ENCODE results near the gene CDC42SE1. TPM values are rescaled to one million over a fixed set of nuclear protein-coding genes. Genes with fewer than 3 reads are reported as not detected.

The CDC42SE1 gene
- total and polyA plus RNA-seq, 9 of the 15 experiments (the other 6 are each of a cell fraction or from before 2014, with no cell fraction given), result 78.1 to 189 (median 114) TPM

DNA sequence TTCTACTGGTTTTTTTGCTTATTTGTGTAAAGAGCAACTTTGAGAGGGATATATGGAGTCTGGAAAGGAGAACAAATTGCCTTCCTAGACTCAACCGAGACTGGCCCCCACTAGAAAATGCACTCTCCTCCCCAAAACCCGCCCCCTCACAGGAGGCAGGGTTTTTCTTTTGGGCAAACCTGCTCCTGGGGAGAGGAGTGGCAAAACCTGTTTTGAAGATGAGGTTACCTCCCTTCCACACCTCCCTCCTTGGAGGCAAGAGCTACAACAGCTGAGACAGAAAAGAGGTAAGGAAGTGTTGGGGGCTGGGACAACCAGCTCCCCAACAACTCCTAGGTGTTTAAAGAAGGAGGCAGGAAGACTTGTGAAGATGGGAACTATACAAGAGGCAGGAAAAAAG lies 23.1 kb downstream of the CDC42SE1 start, which contains the start of gene BNIPL:
BNIPL (plus strand) TSS at position 231 of the 400 bp plus-strand sequence; CDS start at position 371, 140 bp downstream.
- DNase-seq (ENCODE audit: extremely low read depth in 1 of 4, low spot score in 3 of 4) (no peak), ATAC-seq (peak; percentile 16; the same call in 2 of the 3 replicates), FAIRE-seq (no peak)
- Histone ChIP-seq H4K20me1 (replicated peaks; ENCODE audit: control insufficient read depth, insufficient read depth, low read length) (no peaks in the 10 kb centered on the region), H3K36me3 (ENCODE audit: control insufficient read depth, insufficient read depth, low read length) (peaks cover 23% of the 10 kb centered on the region), H3K4me1 (replicated peaks in 1 of 2; ENCODE audit: control insufficient read depth in 2 of 2, insufficient read depth in 2 of 2, low read length in 2 of 2) (peaks cover 4 to 9% of the 10 kb centered on the region in 2 experiments; a peak in 2 of 5 replicates), H3K79me2 (ENCODE audit: control insufficient read depth, insufficient read depth, low read length) (no peaks in the 10 kb centered on the region), H2AFZ (ENCODE audit: low read depth, low read length) (no peak within 1 kb of the TSS), H3K4me3 (no peak within 1 kb of the TSS), H3K9me3 (replicated peaks; ENCODE audit: control insufficient read depth, insufficient read depth, low read depth, low read length) (no peaks in the 10 kb centered on the region), H3K4me2 (ENCODE audit: insufficient read depth, low read length) (no peak within 1 kb of the TSS), H3K9ac (ENCODE audit: insufficient read depth in 1 of 2, low read depth in 2 of 2, low read length in 2 of 2) (peak within 1 kb of the TSS in 1 of 2 experiments; percentile 48; a peak in 1 of 4 replicates), H3K27ac (ENCODE audit: extremely low read depth, low read depth, low read length) (no peak within 1 kb of the TSS), H3K27me3 (ENCODE audit: control insufficient read depth in 2 of 2, insufficient read depth in 2 of 2, low read length in 2 of 2) (no peaks in the 10 kb centered on the region), H3K9me1 (ENCODE audit: control insufficient read depth, insufficient read depth, low read length) (no peaks in the 10 kb centered on the region)
- TF ChIP-seq EGR1 (conservative IDR thresholded peaks at IDR 0.05), result 0 out of 2 replicates have a peak, but pooled peaks have one; percentile 25
- TF ChIP-seq, protein P1, sequence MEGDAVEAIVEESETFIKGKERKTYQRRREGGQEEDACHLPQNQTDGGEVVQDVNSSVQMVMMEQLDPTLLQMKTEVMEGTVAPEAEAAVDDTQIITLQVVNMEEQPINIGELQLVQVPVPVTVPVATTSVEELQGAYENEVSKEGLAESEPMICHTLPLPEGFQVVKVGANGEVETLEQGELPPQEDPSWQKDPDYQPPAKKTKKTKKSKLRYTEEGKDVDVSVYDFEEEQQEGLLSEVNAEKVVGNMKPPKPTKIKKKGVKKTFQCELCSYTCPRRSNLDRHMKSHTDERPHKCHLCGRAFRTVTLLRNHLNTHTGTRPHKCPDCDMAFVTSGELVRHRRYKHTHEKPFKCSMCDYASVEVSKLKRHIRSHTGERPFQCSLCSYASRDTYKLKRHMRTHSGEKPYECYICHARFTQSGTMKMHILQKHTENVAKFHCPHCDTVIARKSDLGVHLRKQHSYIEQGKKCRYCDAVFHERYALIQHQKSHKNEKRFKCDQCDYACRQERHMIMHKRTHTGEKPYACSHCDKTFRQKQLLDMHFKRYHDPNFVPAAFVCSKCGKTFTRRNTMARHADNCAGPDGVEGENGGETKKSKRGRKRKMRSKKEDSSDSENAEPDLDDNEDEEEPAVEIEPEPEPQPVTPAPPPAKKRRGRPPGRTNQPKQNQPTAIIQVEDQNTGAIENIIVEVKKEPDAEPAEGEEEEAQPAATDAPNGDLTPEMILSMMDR (IDR thresholded peaks at IDR 0.05 in 2 of 3, conservative IDR thresholded peaks at IDR 0.05 in 1 of 3; ENCODE audit: insufficient read depth in 2 of 3, low read depth in 1 of 3, low read length in 3 of 3), result no peak
- TF ChIP-seq POLR2A (conservative IDR thresholded peaks at IDR 0.05), result peak; percentile 15; the same call in 1 of the 2 replicates
- TF ChIP-seq MCM2 (IDR thresholded peaks at IDR 0.05; ENCODE audit: low read depth), result no peak
- no peak for TF ChIP-seq SP1 (CRISPR knock-in tag; IDR thresholded peaks at IDR 0.05)
- TF ChIP-seq KHSRP (IDR thresholded peaks at IDR 0.05), result no peak
- TF ChIP-seq, protein P2, sequence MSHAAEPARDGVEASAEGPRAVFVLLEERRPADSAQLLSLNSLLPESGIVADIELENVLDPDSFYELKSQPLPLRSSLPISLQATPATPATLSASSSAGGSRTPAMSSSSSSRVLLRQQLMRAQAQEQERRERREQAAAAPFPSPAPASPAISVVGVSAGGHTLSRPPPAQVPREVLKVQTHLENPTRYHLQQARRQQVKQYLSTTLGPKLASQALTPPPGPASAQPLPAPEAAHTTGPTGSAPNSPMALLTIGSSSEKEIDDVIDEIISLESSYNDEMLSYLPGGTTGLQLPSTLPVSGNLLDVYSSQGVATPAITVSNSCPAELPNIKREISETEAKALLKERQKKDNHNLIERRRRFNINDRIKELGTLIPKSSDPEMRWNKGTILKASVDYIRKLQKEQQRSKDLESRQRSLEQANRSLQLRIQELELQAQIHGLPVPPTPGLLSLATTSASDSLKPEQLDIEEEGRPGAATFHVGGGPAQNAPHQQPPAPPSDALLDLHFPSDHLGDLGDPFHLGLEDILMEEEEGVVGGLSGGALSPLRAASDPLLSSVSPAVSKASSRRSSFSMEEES (CRISPR knock-in tag; IDR thresholded peaks at IDR 0.05), result no peak
- TF ChIP-seq, protein P3, sequence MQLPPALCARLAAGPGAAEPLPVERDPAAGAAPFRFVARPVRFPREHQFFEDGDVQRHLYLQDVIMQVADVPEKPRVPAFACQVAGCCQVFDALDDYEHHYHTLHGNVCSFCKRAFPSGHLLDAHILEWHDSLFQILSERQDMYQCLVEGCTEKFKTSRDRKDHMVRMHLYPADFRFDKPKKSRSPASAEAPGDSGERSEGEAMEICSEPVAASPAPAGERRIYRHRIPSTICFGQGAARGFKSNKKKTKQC (CRISPR knock-in tag; IDR thresholded peaks at IDR 0.05), result no peak
- no peak for TF ChIP-seq THRAP3 (IDR thresholded peaks at IDR 0.05; ENCODE audit: borderline replicate concordance)
- no peak for TF ChIP-seq NEUROD1 (IDR thresholded peaks at IDR 0.05; ENCODE audit: borderline replicate concordance, low read depth, low read length, partially characterized antibody)
- TF ChIP-seq, protein P4, sequence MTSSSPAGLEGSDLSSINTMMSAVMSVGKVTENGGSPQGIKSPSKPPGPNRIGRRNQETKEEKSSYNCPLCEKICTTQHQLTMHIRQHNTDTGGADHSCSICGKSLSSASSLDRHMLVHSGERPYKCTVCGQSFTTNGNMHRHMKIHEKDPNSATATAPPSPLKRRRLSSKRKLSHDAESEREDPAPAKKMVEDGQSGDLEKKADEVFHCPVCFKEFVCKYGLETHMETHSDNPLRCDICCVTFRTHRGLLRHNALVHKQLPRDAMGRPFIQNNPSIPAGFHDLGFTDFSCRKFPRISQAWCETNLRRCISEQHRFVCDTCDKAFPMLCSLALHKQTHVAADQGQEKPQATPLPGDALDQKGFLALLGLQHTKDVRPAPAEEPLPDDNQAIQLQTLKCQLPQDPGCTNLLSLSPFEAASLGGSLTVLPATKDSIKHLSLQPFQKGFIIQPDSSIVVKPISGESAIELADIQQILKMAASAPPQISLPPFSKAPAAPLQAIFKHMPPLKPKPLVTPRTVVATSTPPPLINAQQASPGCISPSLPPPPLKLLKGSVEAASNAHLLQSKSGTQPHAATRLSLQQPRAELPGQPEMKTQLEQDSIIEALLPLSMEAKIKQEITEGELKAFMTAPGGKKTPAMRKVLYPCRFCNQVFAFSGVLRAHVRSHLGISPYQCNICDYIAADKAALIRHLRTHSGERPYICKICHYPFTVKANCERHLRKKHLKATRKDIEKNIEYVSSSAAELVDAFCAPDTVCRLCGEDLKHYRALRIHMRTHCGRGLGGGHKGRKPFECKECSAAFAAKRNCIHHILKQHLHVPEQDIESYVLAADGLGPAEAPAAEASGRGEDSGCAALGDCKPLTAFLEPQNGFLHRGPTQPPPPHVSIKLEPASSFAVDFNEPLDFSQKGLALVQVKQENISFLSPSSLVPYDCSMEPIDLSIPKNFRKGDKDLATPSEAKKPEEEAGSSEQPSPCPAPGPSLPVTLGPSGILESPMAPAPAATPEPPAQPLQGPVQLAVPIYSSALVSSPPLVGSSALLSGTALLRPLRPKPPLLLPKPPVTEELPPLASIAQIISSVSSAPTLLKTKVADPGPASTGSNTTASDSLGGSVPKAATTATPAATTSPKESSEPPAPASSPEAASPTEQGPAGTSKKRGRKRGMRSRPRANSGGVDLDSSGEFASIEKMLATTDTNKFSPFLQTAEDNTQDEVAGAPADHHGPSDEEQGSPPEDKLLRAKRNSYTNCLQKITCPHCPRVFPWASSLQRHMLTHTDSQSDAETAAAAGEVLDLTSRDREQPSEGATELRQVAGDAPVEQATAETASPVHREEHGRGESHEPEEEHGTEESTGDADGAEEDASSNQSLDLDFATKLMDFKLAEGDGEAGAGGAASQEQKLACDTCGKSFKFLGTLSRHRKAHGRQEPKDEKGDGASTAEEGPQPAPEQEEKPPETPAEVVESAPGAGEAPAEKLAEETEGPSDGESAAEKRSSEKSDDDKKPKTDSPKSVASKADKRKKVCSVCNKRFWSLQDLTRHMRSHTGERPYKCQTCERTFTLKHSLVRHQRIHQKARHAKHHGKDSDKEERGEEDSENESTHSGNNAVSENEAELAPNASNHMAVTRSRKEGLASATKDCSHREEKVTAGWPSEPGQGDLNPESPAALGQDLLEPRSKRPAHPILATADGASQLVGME (CRISPR knock-in tag; IDR thresholded peaks at IDR 0.05), result no peak
- ChIA-PET CTCF (ENCODE audit: low intra/inter-chr PET ratio) (no interaction called here), POLR2A (interaction anchor here (0.7 to 5.1 kb wide), 3 partner anchors 13 to 20 kb away, joined by 3 to 36 read pairs (median 6); partner anchors contain the start of gene C1orf56)
- 35% methylated on average over 2 of the region's 2 CpGs for WGBS (ENCODE audit: insufficient coverage, low coverage, missing lambda C conversion rate)
- in situ Hi-C loops (cut with MboI), result no loop called here
- no TSS peak for BruUV-seq (replicated peaks)
- intact Hi-C loops (cut with micrococcal nuclease), result no loop called here

All from K562 (cell line).